Stimulated activated CD8-positive, alpha-beta memory T cell treated with anti-CD3 and anti-CD28 coated beads, Interleukin-2, amount 100 ng/mL, for 48 hours (primary cell): ENCODE data around the gene ASXL3.

Experiments used
- DNase-seq, 2 donors: peaks; one replicate each; pipeline ENCODE4 v3.0.0-alpha.2; 2020; ENCODE audit warnings: low read depth in 2 of 2

ASXL3 gene

DNA sequence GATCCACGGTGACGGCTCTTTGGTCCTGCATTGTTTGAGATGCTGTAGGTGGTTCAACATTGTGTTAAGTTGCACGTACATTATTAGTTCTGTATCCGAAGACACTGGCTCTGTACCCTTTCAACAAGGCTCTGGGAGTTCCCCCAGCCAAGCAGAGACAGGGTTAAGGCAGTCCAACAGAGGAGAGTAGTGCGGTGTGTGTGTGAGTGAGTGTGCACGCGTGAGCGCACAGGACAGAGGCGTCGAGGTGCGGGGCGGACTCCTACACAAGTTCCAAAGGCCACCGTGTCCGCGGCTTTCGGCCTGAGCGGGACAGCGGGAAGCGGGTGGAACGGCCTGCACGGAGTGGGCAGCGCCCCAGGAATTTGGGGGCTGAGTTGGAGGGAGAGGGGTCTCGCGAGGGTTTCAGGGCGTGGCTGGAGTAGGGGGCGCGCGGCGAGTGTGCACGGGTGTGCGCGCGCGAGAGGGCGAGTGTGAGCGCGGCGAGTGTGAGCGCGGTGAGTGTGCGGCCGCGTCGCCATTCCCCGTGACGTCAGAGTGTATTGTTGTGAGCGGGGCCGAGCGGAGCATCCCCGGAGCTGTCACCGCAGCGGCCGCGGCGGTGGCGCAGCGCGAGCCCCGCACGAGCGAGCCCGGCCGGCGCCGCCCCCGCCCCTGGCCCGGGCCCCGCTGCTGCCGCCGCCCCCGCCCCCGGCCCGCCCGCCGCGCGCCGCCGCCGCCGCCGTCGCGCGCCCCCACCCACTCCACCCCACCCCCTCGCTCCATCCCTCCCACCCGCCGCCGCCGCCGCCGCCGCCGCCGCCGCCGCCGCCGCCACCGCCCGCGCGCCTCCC lies at the start of gene ASXL3:
Gene ASXL3, plus strand, starts transcription at position 535 of the 833 bp plus-strand sequence. CDS start 413 bp downstream, outside the sequence.
- no peak for DNase-seq

DNA sequence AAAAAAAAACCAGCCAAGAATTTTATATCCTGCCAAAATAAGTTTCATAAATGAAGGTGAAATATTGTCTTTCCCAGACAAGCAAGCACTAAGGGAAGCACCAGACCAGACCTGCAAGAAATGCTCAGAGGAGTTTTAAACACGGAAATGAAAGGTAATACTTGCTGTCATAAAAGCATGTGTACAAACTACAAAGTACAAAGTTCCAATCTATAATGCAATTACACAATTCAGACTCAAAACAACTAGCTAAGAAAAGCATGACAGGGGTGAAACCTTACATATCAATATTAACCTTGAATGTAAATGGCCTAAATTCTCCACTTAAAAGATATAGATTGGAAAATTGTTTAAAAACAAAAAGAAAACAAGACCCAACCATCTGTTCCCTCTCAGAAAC lies 45.0 kb upstream of the ASXL3 start:
- no peak for DNase-seq

DNA sequence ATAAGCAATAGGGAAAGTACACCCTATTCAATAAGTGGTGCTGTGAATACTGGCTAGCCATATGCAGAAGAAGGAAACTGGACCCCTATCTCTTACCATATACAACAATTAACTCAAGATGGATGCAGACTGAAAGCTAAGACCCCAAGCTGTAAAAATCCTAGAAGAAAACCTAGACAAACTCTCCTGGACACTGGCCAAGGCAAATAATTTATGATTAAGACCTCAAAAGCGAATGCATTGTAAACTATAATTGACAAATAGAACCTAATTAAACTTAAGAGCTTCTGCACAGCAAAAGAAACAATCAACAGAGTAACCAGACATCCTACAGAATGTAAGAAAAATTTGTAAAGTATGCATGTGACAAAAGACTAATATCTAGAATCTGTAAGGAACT lies 41.1 kb upstream of the ASXL3 start:
- no peak for DNase-seq

DNA sequence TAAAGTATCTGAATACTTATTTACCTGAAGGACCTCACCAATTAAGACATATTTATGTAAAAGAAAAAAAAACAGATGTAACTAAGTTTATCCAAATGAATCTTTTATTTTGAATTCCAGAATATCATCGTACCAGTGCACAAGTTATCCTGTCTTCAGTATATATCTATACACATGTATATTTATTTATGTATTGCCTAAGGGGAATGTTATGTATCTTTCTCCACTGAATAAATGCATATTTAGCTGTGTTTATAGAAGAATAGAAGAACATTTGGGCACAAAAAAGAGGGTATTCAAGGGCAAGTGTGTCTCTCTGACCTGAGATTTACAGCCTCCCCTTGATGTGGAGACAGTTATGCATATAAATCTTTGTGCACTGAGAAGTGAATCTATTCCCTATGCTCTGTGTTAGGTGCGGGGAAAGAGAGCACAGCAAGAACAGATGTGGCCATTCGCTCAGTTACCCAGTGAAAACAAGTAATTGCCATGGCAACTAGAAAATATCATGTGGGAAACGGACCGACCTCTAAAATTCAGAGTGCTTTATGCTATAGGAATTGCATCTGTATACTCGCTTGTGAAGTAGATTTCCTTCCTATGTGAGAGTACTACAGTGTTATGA lies 39.5 kb upstream of the ASXL3 start:
- no peak for DNase-seq

DNA sequence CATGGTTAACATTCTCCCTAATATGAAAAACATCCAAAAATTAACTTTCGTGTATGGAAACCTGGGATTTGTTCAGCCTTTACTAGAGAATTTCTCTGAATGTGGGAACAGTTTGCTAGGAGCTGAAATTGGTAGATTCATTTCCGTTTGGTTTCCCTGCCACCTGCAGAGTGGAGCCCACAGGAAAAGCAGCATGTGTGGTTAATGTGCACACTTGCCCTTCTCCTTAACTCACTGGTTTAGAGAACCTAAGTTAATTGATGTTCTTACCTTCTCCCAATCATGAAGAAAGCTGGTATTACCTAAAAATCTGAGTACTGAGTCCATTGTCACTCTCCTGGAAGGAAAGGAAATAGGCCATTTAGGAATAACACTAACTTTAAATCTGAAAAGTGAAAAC lies 37.6 kb upstream of the ASXL3 start:
- no peak for DNase-seq

DNA sequence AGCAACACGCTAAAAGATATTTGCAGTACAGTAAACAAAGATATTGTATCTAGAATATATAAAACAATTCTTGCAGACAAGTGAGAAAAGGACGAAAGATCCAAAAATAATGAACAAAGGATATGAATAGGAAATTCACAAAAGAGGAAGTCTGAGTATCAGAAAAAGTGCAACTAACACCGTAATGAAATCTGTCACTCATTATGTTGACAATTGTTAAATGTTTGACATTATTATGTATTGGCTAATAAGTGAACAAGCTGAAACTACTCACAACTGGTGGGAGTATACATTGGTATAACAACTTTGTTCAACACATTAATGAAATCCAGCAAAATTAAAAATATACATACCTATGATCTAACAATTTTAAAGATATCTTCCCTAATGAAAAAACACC lies 36.7 kb upstream of the ASXL3 start:
- DNase-seq: no peak

DNA sequence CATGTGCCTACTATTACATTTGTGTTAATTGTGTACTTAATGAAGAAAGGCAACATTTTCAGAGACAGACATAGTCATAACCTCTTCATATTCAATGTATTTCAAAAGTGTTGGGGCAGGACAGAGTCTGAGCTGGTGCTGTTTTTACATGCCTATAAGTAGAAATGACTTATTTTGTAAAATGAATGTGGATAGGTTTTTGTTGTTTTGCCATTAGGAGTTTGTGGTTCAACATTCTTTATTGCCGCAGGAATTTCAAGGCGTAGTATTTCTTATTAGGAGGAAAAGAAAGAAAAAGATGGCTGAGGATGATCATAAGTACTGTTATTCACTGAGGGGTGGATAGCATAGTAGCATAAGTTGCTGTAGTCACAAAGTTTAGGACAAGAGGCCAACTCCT lies 21.2 kb upstream of the ASXL3 start:
- DNase-seq: no peak

DNA sequence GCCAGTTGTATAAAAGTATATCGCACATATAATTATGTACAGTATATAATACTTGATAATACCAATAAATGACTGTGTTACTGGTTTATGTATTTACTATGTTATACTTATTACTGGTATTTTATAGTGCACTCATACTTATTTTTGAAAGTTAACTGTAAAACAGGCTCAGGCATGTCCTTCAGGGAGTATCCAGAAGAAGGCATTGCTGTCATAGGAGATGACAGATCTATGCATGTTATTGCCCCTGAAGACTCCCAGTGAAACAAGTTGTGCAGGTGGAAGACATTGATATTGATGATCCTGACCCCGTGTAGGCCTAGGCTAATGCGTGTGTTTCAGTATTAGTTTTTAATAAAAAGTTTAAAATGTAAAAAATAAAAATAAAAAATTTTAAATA lies 20.3 kb upstream of the ASXL3 start:
- DNase-seq: no peak

DNA sequence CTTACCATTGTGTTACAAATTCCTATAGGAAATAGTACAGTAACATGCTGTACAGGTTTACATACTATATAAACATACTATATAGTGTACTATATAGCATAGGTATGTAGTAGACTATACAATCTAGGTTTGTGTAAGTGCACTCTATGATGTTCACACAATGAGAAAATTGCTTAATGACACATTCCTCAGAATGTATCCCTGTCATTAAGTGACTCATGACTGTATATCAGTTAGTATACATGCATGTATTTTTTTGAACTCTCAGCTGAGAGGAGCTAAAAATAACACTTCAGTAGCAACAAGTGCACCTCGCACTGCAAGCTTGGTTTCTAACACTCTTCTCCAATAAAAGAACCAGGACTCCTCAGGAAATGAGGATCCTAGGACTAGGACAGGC lies 19.5 kb upstream of the ASXL3 start:
- no peak for DNase-seq

DNA sequence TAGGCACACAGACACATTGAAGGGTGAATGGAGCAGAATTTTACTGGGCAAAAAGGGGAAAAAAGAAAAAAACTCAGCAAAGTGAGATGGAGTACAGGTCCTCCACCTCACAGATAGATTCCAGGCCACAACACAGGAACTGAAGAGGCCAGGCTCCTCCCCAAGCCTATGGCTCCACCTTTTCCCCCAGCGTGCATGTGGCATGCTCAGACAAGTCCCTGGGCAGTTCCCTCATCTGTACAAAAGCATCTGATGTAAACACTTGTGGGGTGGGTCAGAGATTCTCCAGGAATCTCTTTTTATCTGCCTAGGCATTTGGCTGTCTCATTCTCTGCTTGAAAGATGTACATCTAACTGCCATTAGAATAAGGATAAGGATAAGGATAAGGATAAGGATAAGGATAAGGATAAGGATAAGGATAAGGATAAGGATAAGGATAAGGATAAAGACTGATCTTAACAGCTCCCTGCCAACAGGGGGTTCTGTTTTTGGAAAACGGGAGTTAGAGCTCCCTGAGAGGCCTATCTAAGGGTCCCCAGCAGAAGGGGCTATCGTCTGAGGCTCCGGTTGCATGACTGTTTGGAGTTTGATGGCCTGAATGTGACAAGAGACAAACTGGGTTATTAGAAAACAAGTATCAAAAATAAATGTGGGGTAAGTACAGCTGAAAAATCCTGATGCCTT lies 17.2 kb upstream of the ASXL3 start:
- DNase-seq: no peak

DNA sequence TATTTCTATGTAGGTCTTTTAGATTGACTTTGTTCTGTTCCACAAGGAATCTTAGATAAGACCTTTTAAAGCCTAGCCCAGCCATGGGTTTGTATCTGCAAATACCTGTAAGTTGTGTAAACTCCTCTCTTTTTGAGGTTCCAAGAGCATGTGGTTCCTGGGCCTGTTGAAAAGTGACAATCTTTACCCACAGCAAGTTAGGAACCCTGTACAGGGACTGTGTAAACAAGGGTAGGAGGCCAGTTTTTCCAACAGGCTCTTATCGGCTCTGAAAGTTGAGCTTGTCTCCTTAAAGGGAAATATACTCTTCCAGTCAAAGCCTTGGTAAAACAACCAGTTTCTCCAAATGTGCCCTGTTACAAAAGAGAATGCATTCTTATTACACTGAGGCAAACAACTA lies 15.3 kb upstream of the ASXL3 start:
- no peak for DNase-seq

DNA sequence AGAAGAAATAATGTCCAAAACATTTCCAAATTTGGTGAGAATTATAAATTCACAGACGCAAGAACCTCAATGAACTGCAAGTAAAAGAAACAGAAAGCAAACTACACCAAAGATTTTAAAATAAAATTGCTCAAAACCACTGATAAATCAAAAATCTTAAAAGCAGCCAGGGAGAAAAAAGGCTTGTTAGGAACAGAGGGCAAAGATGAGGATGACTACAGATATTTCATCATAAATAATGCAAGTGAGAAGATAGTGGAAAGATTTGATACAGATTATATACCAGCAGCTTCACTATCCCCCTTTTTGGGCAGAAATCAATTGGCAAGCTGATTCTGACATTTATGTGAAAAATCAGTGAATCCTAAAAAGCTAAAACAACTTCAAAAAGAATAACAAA lies 10.3 kb upstream of the ASXL3 start:
- no peak for DNase-seq

DNA sequence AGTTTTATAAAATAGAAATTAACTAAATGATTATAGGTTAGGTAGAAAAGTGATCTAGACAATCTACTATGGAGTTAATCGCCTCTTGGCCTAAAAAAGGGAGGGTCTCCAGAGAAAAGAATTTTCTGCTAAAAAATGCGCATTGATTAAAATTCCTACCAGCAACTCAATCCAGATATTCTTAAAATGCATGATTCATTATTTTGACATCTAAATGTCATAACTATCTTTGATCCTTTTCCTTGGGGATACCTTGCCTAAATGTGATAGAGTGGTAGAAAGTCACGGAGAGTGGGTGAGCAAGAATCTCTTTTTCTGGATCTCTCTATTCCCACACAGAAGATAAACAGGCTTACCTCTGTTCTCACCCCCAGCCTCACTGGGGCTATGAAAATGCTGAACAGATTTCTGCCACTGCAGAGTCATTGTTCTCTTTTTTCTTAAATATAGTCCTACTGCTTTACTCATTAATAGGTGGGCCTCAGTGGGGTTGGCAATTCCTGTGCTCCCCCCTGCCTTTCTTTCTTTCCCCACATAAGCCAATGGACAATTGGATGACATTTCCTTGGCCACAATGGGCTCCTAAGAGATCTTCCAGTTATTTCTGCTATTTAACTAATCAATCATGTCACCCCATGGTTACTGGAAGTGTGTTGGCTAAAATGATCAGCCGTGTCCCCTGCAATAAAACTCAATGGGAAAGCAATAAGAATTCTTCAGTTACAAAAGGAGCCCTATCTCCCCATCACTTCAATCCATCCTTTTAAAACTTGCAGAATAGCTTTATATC lies 5.8 kb upstream of the ASXL3 start:
- no peak for DNase-seq

DNA sequence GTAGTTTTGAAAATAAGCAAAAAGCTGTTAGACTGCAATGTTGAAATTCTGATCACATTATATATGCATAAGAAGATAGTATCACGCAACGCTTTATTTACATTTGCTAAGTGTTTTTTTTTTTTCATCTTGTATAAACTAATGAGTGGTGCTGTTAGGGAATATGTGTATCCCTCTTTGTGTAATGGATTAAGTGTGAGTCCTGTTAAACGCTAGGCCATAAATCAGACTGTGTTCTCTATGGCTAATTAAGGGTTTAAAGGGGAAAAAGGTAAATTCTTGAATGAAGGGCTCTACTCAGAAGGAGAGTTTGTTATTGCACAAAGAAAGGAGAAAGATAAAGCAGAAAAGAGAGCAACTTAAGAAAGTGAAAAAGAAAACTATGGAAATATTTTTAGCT lies 4.8 kb upstream of the ASXL3 start:
- DNase-seq: no peak

DNA sequence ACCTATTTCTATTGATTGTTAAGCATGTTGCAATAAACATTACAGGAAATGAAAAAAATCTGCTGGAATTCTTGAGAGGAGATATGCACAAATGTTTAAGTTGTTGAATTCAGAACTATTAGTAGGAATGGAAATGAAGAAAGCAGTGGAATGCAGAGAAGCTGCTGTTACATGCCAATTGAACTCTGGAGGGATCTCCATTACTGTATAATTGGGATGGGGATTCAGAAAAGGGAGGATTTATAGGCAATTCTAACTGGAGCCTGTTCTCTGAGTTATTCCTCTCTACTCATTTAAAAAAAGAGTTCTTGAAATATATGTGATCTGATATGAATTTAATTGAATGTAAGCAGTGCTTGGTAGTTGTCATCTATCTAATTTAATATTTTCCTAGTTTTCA lies 2.6 kb upstream of the ASXL3 start:
- no peak for DNase-seq

DNA sequence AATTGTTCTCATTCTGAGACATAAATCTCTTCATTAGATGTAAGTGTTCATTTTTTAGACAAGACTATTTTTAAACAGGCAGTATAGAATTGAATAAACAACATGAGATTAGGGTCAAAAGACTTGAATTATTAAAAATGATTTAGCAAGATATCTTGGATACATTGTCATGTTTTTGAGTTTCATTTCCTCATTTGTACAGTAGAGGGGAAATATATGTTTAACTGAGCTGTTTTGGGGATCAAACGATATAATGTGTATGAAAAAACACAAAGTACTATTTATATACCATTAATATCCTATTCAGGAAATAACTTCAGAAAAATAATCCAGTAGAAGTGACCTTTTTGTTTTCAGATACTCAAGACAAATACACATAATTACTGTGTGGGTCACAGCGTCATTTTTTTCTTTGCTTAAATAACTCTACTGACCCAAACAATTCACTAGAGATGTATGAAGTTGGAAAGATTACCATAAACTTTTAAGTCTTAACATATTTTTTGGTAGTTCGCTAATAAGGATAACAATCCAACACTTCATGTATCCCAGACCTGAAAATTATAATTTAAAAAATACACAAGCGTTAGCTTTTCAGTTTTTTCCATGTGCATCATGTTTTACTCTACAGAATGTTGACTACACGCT lies 896 bp upstream of the ASXL3 start:
- DNase-seq: no peak

DNA sequence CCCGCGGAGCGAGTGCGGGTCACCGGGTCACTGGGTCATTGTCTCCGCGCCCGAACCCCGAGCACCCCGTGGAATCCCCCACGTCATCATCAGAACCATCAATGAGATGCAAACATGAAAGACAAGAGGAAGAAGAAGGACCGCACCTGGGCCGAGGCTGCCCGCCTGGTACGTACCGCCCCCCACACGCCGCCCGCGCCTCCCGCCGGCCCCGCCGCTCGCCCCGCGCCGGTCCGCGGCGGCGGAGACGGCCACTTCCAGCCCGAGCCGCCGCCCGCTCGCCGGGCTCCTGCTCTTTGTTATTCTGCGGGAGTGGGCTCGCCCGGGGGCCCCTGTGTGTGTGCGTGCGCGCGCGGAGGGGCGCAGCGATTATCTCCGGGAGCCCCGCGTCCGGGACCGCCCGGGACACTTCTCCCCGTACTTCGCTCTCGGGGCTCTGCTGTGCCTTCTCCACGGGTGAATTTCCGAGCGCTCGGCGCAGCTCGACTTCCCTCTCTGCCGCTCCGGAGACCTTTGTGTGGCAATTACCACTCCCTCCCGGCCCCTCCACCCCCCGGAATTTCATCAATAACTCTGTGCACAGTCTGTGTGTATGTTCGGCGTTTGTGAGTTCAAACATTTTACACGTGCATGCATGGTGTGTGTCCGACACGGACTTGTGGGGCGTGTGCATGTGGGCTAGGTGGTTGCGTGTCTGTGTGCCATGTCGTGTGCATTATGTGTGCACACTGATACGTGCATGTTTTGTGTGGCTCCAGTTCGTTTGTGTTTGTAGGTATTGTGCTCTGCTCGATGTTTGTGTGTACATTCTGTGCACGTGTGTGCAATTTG lies 714 bp downstream of the ASXL3 start:
- no peak for DNase-seq

DNA sequence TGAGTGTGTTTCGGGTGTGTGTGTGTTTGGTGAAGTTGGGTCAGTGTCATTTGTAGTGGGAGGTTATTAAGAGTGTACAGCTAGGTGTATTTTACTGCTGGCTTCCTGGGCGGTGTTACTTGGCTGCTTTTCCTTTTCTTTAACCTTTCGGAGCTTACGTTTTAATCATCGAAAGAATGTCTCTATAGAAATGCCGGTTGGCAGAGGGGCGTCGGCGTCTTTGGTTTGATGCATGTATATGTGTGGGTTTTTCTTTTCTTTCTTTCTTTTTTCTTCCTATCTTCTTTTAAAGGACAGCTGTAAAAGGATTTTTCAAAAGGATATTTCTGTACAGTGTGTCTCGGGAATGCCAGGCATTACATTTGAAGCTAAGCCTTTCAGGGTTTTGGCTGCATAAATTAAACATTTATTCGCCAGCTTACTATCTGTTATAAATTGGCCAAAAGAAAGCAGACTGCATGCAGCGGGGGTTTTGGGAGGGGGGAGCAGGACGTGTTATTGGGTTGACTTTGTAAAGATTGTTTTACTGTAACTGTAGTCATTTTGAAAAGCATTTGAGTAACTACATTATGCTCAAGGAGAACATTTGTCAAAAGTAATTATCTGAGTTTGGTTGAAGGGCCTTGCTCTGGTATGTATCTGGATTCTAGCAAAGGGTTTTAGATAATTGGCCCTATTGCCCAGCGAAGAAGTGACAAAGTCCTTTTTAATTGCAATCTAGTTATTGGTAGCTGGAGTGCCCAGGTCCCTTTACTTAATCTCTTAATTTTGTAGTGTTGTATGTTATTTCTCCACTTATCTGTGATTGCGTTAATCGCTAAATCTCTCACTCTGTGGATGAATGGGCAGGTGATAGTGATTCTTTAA lies 1.6 kb downstream of the ASXL3 start:
- DNase-seq: no peak

DNA sequence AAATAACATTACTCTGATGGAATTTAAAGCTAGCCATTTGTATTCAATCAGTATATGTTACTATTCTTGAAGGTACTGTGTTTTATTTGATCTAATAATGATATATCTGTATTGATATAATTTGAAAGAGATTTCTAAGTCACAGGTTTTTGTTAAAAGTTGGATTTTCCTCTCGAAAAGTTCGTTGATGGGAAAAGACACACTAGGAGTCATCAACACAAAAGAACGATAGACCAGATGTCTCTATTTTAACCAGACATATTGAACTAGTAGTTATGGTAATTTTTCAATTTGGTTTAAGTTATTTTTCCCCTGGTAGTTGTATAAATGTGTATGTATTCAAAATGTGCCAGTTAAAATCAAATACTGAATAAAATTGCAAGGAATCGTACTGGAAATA lies 2.5 kb downstream of the ASXL3 start:
- DNase-seq: no peak

DNA sequence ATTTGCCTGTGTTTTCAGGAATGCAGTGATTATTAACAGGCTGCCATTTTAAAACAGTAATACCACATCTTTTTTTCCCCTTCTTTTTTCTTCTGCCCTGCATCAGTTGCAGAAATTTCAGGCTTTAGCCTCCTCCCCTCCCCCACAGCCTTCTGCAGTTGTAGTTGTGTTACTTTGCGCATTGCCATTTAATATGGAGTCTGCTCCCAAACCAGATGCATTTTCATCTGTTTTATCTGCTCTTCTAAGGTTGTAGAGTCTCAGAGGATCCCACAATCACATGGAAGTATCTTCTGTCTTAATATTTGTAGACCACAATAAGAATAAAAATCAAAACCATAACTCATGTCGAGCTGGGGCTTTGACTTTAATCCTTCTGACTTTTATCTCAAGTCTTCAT lies 3.8 kb downstream of the ASXL3 start:
- no peak for DNase-seq
